Ureter (tissue), 1 donor: ENCODE measurements around the gene TM6SF1. TPM values are rescaled to one million over a fixed set of nuclear protein-coding genes. Genes with fewer than 3 reads are reported as not detected.
"Not testable (repeated sequence)": the region's sequence is repeated elsewhere in the genome, so short reads cannot be mapped to it uniquely, and the experiment has no call there.

Source experiments
- DNase-seq: peaks from one replicate; pipeline ENCODE4 v3.0.0-alpha.2; 2020; ENCODE audit warnings: low spot score
- total RNA-seq: library from RNA; stranded (reverse); gene quantifications from one replicate; pipeline ENCODE4 v1.2.4, GENCODE V29; 2023
- donor health status: DM: yes; HTN: yes; CAD: no.

The TM6SF1 gene
- total RNA-seq, 1 donor from 2014 or later, result 8.7 TPM

DNA sequence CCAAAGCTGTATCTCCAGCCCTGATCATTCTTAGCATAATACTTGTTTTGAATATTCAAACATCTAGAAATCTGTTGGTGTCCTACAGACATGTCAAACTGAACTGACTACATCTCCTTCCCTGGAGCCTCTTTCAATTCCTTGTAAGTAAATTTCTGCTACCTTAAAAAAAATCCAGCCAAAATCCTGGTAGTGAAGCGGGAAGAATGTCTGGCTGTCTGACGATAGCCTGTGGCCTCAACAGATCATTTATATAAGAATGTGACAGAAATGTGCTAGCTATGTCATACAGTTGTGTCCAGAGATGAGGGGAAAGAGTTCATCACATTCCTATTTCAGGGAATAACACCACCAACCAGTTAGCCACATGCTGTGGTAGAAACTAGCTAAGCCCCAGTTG, 18.6 kb upstream of the TM6SF1 start:
- DNase-seq, result no peak

DNA sequence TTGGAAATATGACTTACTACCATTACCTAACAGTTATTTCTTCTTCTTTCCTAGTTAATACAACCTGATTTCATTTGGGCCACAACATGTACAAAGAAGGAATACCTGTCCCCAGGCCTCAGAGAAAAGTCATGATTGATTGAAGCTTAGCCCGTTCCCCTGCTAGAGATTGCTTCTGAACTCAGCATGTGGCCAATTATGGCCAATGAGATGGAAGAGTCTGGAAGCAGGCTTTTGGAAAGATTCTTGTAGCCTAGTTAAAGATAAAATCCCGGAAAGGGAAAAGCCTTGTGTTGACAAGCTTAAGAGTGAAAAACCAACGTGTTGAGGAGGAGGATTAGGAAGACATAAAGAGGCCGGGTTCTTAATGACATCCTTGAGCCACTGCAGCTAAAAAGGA, 17.0 kb upstream of the TM6SF1 start:
- DNase-seq, result no peak

- not testable (repeated sequence) for DNase-seq
Observed at GRCh38 chr15:83091965-83092308, 15.5 kb upstream of the TM6SF1 start.

DNA sequence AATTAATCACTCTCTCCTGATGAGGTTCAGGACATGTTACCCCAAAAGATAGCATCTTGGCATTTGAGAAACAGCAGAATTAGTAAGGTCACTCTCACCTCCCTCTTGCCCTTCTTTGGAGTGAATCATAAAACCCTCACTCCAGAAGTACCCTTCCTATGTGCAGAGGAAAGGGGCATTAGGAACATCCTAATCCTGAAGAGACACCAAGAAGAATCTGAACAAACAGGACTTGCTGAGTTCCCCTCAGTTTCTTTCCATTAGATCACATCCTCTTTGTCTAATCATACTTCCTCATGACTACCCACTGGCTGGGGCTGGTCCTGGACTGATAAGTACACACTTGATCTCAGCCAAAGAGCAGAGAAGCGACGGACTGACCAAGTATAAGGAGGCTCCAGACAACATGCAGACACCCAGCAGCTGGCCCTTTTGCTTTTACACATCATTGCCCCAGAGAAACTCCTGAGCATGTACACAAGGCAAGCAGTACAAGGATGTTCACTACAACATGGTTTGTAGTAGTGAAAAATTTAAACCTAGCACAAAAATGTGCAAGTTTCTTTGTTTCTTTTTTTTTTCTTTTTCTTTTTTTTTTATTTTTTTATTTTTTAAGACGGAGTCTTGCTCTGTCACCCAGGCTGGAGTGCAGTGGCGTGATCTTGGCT, 15.0 kb upstream of the TM6SF1 start:
- no peak for DNase-seq

- no peak for DNase-seq
Observed at GRCh38 chr15:83094583-83094982, 12.9 kb upstream of the TM6SF1 start.

- DNase-seq, result no peak
Observed at GRCh38 chr15:83098079-83098478, 9.4 kb upstream of the TM6SF1 start.

DNA sequence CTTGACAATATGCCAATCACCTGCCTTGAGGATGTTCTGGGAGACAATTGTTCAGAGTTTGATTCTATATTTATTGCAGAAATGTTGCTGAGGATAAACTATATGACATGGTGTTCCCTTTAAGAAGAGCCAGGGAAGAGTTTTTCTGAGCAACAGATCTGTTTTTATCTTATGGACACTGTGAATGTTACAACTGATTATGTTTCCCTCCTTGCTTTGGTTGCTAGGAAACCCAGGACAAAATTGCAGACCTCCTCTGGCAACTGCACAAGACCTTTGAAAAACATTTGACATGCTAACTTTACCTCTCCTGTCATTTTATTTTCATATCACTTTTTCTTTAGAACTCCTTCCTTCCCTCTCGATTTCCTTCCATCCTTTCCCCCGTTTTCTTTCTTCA, 8.2 kb upstream of the TM6SF1 start:
- no peak for DNase-seq

- no peak for DNase-seq
Observed at GRCh38 chr15:83100097-83100646, 7.3 kb upstream of the TM6SF1 start.

DNA sequence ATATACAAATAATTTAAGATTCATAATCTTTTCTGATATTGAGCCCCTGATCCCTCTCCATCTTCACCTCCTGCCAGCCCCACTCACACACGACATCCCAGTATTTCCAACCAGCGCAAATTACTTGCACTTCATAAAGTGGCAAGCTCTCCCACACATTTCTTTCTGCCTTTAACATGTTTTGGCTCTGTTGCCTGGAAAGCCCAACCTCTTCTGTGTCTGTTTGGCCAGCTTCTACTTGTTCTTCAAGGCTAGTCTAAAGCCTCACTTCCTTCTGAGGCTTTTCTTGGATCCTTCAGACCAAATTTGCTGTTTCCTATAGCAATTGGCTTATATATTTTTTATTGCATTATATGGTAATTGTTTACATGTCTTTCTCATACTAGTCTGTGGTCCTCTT, 5.1 kb upstream of the TM6SF1 start:
- no peak for DNase-seq

- no peak for DNase-seq
Observed at GRCh38 chr15:83104141-83104540, 3.3 kb upstream of the TM6SF1 start.

GRCh38 chr15:83105440-83105839, 2.0 kb upstream of the TM6SF1 start:
- no peak for DNase-seq

GRCh38 chr15:83107841-83108181, 366 bp downstream of the TM6SF1 start:
- no peak for DNase-seq

DNA sequence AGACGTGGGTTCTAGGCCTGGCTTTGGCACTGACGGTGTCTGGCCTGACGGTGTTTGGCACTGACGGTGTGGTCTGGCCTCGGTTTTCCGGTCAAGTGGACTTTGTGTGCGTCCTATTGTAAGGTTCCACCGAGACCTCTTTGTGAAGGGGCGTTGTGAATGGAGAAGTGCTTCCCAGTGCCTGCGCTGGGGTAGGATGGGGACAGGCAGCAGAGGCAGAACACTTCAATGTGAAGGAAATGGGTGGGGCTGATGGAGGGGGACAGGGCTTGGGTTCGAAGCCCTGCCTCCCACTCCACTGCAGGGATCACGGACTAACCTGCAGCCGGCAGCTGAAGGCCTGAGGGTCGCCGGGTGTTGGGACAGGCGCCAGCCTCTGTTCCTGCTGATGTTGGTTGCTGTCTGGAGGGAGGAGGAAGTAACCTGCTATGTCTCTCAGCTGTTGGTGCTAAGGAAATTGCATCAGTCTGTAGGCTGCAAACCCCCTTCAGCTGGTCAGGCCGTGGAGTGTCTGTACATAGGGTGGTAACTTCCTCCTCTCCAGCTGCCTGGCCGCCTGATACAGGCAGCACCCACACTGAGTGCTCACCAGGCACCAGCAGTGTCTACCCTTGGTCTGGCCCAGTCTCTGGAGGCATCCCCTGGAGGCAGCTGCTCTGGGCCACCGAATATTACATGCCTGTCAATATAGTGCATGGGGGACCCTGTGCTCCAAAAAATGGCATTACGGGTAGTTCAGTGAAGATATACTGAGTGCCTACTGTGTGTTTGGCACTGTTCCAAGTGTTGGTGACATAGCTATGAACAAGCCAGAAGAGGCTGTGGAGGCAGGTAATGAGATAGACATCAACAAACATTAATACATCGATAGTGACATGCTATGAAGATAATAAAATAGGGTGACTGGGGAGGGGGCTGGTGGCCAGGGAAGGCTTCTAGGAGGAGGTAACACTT, 1.1 kb downstream of the TM6SF1 start:
- peak; percentile 61 for DNase-seq

DNA sequence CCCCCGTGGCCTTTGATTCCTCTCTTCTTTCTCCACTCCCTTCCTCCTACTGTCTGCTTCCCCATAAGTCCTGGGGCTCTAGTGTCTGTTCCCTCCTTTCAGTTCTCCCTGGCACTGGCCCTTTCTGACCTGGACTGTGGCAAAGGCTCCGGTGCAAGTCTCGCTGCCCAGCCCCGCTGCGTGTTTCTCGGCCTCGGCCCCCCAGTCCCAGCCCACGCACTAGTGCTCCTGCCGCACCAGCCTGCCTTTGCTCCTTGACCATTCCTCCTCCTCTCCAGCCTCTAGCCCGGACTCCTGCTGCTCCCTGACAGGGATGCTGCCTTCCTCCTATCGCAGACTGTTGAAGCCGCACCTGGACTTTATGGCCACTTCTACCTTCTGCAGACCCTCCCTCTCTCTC, 2.1 kb downstream of the TM6SF1 start:
- DNase-seq, result no peak

GRCh38 chr15:83110381-83110780, 2.9 kb downstream of the TM6SF1 start:
- DNase-seq, result no peak

GRCh38 chr15:83111149-83111548, 3.7 kb downstream of the TM6SF1 start:
- no peak for DNase-seq

GRCh38 chr15:83112233-83112955, 4.9 kb downstream of the TM6SF1 start:
- no peak for DNase-seq

- DNase-seq, result no peak
Observed at GRCh38 chr15:83112956-83113299, 5.5 kb downstream of the TM6SF1 start.

DNA sequence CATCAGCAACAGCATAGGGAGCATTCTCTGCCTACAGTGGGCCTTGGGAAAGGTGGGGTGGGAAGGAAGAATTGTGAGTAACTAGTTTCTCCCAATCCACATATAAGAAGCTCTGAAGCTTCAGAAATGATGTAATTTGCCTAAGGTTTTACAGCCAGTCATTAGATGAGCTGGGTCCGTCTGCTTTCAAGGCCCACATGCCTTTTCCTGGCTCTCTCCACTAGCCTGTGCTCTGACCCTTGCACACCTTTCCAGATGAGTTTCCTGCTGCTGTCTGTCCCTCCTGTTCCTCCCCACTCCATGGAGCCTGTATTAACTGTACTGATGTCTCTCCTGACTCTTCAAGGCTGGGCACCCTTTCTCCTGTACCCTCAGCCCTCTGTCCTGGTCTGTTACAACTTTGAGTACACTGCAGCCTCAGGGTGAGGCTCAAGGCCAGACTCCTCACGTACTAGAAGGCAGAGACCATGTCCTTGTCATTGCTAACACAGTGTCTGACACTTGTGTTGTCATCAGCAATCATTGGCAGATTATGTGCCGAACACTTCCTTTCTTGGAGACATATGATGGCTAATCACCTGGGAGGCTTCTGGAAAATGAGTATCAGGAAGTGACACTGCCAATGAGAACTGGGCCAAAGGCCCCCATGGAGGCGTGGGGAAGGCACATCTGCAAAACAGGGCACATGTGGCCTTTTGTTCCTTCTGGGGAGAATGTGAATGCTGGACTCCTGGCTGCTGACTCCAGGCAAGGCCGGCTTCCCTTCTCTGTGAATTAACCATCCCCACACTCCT, 6.6 kb downstream of the TM6SF1 start:
- DNase-seq, result no peak

DNA sequence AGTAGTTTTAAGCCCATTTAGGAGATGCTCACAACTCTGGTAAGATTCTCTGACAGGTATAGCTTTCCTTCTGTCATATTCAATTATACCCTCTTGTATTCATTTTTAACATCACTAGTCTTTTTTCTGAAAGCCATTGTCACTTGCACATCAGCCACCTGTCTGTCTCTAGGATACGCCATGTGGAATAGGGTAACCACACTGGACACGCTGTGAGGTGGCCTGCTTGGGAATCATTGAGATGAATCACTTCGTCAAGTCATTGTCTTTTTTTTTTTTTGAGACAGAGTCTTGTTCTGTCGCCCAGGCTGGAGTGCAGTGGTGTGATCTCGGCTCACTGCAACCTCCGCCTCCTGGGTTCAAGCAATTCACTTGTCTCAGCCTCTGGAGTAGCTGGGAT, 7.4 kb downstream of the TM6SF1 start:
- DNase-seq, result no peak

DNA sequence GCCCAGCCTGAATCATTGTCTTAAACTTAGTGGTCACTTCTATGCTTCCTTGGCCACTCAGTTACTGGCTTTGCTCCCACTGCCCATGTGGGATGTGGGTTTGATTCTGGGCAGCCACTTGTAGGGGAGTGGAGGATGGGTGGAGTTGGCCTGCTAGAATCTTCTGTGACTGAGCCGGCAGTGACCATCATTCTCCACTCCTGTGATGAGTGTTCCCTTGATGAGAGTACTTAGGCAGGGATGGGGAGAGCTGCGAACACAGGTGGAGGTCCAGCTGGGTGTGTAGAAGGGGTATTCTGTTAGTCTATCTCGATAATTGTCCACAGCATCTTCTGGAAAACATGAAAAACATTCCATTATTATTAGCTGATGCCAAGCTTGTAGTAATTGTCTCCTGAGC, 8.0 kb downstream of the TM6SF1 start:
- DNase-seq, result no peak
